ENCODE data around the gene WDR31.
"Not testable (repeated sequence)": the region's sequence is repeated elsewhere in the genome, so short reads cannot be mapped to it uniquely, and the experiment has no call there.

Gene WDR31

DNA sequence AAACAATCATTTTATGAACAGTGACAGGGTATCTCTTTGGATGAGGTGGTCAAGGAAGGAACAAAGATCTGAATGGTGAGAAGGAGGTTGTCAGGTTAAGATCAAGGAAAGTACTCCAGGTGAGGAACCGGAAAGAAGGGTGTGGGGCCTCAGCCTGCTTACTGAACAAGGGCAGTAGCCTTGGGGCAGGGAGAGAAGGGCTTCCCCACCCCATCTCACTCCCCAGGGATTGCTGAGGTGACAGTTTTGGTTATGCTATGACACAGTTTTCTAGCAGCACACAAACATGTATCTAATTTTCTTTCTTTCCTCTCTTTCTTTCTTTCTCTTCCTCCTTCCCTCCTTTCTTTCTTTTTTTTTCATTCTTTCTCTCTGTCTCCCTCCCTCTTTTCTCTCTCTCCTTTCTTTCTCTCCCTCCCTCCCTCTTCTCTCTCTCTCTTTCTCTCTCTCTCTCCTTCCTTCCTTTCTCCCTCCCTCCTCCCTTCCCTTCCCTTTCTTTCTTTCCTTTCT, 40.8 kb upstream of the WDR31 start:
- no peak for DNase-seq (ENCODE audit: low read depth)

DNA sequence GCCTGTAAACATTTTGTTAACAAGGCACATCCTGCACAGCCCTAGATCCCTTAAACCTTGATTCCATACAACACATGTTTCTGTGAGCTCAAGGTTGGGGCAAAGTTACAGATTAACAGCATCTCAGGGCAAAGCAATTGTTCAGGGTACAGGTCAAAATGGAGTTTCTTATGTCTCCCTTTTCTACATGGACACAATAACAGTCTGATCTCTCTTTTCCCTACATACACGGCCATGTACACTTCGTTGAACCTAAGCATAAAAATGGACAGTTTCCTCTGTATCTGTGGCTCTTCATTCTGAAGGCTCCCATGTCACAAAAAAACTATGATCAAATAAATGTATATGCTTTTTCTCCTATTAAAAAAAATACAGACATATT, 39.7 kb upstream of the WDR31 start:
- H3K4me3 ChIP-seq (ENCODE audit: low read depth, low read length); DNase-seq (ENCODE audit: low read depth): not testable (repeated sequence)

More for the DNA sequence above, 40.8 kb upstream of the WDR31 start:
- no peak overlapping the region for H3K4me3 ChIP-seq (ENCODE audit: low read depth, low read length)
- TF ChIP-seq, protein P1, sequence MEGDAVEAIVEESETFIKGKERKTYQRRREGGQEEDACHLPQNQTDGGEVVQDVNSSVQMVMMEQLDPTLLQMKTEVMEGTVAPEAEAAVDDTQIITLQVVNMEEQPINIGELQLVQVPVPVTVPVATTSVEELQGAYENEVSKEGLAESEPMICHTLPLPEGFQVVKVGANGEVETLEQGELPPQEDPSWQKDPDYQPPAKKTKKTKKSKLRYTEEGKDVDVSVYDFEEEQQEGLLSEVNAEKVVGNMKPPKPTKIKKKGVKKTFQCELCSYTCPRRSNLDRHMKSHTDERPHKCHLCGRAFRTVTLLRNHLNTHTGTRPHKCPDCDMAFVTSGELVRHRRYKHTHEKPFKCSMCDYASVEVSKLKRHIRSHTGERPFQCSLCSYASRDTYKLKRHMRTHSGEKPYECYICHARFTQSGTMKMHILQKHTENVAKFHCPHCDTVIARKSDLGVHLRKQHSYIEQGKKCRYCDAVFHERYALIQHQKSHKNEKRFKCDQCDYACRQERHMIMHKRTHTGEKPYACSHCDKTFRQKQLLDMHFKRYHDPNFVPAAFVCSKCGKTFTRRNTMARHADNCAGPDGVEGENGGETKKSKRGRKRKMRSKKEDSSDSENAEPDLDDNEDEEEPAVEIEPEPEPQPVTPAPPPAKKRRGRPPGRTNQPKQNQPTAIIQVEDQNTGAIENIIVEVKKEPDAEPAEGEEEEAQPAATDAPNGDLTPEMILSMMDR (conservative IDR thresholded peaks at IDR 0.05; ENCODE audit: low read depth, low read length) = no peak

DNA sequence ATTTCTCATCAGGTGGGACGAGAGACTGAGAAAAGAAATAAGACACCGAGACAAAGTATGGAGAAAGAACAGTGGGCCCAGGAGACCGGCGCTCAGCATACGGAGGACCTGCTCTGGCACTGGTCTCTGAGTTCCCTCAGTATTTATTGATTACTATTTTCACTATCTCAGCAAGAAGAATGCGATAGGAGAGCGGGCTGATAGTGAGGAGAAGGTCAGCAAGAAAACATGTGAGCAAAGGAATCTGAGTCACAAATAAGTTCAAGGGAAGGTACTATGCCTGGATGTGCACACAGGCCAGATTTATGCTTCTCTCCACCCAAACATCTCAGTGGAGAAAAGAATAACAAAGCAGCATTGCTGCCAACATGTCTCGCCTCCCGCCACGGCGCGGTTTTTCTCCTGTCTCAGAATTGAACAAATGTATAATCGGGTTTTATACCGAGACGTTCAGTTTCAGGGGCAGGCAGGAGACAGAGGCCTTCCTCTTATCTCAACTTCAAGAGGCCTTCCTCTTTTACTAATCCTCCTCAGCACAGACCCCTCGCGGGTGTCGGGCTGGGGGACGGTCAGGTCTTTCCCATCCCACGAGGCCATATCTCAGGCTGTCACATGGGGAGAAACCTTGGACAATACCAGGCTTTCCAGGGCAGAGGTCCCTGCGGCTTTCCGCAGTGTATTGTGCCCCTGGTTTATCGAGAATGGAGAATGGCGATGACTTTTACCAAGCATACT, 39.2 kb upstream of the WDR31 start:
- not testable (repeated sequence) for H3K4me3 ChIP-seq (ENCODE audit: low read depth, low read length); DNase-seq (ENCODE audit: low read depth)

DNA sequence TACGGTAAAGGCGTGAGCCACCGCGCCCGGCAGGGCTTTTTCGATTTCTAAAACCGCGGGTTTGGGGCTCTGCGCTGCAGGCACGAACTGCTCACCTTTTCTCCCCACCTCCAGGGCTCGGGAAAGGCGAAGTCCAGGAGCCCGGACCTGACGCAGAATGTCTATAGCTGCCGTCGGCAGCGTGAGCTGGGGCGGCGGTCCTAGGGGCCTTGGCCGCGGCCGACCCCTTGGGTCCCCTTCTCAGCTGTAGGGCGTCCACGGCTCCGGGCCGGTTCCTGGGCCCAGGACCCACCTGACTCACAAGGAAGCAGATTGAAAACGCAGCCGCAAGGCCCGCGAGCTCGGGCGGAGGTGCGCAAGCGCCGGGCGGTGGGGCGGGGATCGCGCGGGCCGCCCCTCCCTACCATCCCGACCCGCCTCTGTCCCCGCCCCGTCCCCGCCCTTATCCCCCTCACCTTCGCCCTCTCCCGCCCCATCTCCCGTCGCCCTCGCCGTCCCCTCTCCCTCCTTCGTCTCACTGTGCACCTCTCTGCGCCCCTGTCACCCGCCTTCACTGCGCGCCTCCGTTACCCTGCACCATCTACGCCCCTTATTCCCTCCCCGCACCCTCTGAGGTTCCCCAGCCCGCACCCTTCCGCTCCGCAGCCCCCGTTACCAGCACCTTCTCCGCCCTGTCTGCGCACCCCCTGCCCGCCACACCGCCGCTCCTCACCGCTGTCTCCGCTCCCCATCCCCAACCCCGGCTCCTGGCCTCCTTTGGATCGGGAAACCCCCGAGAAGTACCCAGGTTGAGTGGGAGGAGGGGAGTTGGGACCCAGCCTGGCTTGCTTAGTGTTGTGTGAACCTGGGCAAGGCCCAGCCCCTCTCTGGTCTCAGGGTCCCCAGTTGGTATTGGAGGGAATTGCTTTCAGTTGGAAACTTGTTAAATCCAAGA, 36.8 kb upstream of the WDR31 start, which contains the start of gene HDHD3:
HDHD3 (minus strand) TSS at position 353 of the 934 bp plus-strand sequence. CDS start 2,632 bp downstream, outside the sequence.
- TF ChIP-seq, protein P1 (conservative IDR thresholded peaks at IDR 0.05; ENCODE audit: low read depth, low read length) = no peak
- DNase-seq (ENCODE audit: low read depth) = peak; percentile 74
- peak within 1 kb of the TSS; percentile 86 for H3K4me3 ChIP-seq (ENCODE audit: low read depth, low read length)

DNA sequence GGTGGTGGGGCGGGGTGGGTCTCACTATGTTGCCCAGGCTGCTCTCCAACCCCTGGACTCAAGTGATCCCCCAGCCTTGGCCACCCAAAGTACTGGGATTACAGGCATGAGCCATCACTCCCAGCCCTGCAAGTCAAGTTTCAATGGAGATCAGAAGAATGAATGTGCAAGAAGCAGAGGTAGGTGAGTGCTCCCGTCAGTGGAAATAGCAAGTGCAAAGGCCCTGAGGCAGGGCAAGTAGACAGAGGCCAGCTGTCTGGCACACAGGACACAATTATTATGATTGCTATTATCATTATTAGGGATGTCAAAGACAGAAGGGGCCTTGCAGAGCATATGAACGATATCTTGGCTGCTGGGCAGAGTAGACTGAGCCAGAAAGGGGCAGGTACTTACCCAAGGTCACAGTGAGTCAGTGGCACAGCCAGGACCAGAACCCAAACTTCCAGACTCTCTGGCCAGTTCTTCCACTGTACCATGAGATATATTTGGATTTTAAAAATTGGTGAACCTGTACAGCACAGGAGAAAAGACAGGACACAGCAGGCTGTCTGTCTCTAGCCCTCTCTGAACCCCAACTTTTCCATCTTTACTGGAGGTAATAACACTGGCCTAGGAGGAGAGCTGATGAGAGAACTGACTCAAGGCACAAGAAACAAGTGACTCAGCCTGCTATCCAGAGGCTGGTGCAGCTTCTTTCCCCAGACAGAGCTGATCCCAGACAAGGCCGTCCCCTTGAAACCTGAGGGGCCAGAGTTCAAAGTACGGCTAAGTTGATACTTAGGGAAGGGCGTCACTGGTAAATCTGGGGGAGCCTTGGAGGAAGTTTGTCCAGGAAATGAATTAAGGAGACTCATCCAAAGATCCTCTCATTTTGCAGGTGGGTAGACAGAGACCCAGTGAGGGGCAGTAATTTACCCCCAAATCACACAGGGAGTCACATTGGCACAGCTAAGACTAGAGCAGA, 35.3 kb upstream of the WDR31 start:
- TF ChIP-seq, protein P1 (conservative IDR thresholded peaks at IDR 0.05; ENCODE audit: low read depth, low read length) = no peak
- DNase-seq (ENCODE audit: low read depth) = no peak
- no peak overlapping the region for H3K4me3 ChIP-seq (ENCODE audit: low read depth, low read length)

DNA sequence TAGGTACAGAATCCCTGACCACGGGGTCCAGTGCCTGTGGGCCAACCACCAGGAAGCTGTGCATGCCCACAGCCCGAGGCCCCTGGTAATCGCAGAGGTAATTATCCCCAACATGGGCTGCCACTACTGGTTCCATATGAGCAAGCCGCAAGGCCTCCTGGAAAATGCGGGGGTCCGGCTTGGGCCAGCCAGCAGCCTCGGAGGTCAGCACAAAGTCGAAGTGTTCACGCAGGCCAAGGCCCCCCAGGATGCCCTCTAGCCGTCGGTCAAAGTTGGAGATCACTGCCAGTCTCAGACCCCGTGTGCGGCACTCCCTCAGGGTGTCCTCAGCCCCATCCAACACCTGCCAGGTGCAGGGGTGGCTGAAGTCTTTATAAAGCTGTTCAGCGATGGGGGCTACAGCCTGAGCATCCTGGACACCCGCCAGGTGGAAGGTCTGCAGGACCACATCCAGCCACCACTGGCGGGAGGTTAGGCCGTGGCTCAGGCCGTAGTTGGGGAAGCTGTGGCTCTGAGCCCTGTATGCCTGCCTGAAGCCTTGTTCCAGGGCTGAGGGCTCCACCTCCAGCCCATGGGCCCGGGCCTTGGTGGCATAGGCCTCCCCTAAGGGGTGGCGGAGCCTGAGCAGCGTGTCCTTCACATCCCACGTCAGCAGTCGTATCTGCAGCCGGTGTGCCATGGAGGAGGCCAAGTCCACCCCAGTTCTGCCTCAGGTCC, 33.8 kb upstream of the WDR31 start:
- TF ChIP-seq, protein P1 (conservative IDR thresholded peaks at IDR 0.05; ENCODE audit: low read depth, low read length) = no peak
- H3K4me3 ChIP-seq (ENCODE audit: low read depth, low read length) = no peak overlapping the region
- no peak for DNase-seq (ENCODE audit: low read depth)

DNA sequence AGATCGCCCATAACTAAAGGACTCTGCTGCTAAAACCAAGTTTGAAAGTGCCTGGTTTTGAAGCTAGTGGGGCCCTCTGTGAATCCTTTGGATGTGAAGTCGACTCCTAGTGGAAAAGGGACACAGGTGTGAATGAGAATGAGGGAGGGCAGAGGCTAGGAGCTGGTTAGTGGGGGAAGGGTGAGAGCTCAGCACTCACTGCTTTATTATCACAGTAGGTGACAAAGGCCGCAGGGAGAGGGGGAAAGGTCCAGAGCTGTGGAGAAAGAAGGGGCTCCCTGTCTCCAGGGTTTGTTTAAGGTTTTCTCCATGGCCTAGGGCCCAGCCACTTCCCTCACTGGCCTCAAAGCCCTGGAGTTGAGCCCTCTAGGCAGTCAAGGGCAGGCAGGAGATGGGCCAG, 33.2 kb upstream of the WDR31 start:
- no peak overlapping the region for H3K4me3 ChIP-seq (ENCODE audit: low read depth, low read length)
- TF ChIP-seq, protein P1 (conservative IDR thresholded peaks at IDR 0.05; ENCODE audit: low read depth, low read length) = no peak
- no peak for DNase-seq (ENCODE audit: low read depth)
